Liver (tissue), 9 donors: ENCODE results near the gene NAT16. TPM values are rescaled to one million over a fixed set of nuclear protein-coding genes. Genes with fewer than 3 reads are reported as not detected.

Experiments used
- DNase-seq: peaks from one replicate; pipeline ENCODE4 v3.0.0-alpha.2; 2017; ENCODE audit warnings: low spot score
- H3K27ac ChIP-seq, 2 donors: one replicate each; pipeline ENCODE4 v1.7.0; 2013; ENCODE audit warnings: inconsistent platforms in 2 of 2, low read length in 2 of 2, control low read depth in 1 of 2, low read depth in 1 of 2, mild to moderate bottlenecking in 1 of 2
- H3K27me3 ChIP-seq, 4 donors: one replicate each; pipeline versions ENCODE4 v1.6.1 to v1.7.0; 2013; ENCODE audit warnings: low read length in 3 of 4, inconsistent platforms in 1 of 4, mild to moderate bottlenecking in 1 of 4, moderate library complexity in 1 of 4; ENCODE audit not compliant: control insufficient read depth in 4 of 4, insufficient read depth in 4 of 4
- H3K36me3 ChIP-seq, 4 donors: one replicate each; pipeline versions ENCODE4 v1.6.1 to v1.7.0; 2013; ENCODE audit warnings: low read length in 3 of 4, mild to moderate bottlenecking in 3 of 4, low read depth in 1 of 4, moderate library complexity in 1 of 4; ENCODE audit not compliant: control insufficient read depth in 4 of 4, insufficient read depth in 3 of 4
- H3K4me1 ChIP-seq, 4 donors: one replicate each; pipeline versions ENCODE4 v1.6.1 to v1.7.0; 2013; ENCODE audit warnings: low read length in 3 of 4, mild to moderate bottlenecking in 3 of 4, moderate library complexity in 1 of 4; ENCODE audit not compliant: control insufficient read depth in 4 of 4, insufficient read depth in 4 of 4
- H3K4me3 ChIP-seq, 3 donors: one replicate each; pipeline versions ENCODE4 v1.6.1 to v1.7.0; 2013; ENCODE audit warnings: low read length in 3 of 3, control low read depth in 1 of 3, low read depth in 1 of 3, mild to moderate bottlenecking in 1 of 3
- H3K9ac ChIP-seq, 2 donors: one replicate each; pipeline ENCODE4 v1.7.0; 2013; ENCODE audit warnings: low read length in 2 of 2, mild to moderate bottlenecking in 2 of 2, moderate library complexity in 2 of 2, control low read depth in 1 of 2, low read depth in 1 of 2
- H3K9me3 ChIP-seq, 4 donors: one replicate each; pipeline versions ENCODE4 v1.6.1 to v1.7.0; 2013; ENCODE audit warnings: low read length in 3 of 4; ENCODE audit not compliant: control insufficient read depth in 4 of 4
- FOXA1 ChIP-seq: IDR thresholded peaks from 2 replicates; pipeline ENCODE4 v1.6.1; 2016; ENCODE audit warnings: antibody characterized with exemption
- GABPA ChIP-seq, 2 donors: IDR thresholded peaks in 1 of 2; conservative IDR thresholded peaks in 1 of 2; 2 replicates each; pipeline ENCODE4 v1.6.1; 2016; ENCODE audit warnings: antibody characterized with exemption in 2 of 2, mild to moderate bottlenecking in 1 of 2, moderate library complexity in 1 of 2
- HNF4A ChIP-seq, 2 donors: conservative IDR thresholded peaks; 2 replicates each; pipeline ENCODE4 v1.6.1; 2016; ENCODE audit warnings: antibody characterized with exemption in 2 of 2, mild to moderate bottlenecking in 2 of 2
- HNF4G ChIP-seq: IDR thresholded peaks from 2 replicates; pipeline ENCODE4 v1.6.1; 2016; ENCODE audit warnings: antibody characterized with exemption
- JUND ChIP-seq, 2 donors: IDR thresholded peaks; 2 replicates each; pipeline ENCODE4 v1.6.1; 2016; ENCODE audit warnings: antibody characterized with exemption in 2 of 2
- NR2F2 ChIP-seq: IDR thresholded peaks from 2 replicates; pipeline ENCODE4 v1.6.1; 2016; ENCODE audit warnings: antibody characterized with exemption
- RAD21 ChIP-seq, 2 donors: IDR thresholded peaks; 2 replicates each; pipeline ENCODE4 v1.6.1; 2016; ENCODE audit warnings: antibody characterized with exemption in 2 of 2, mild to moderate bottlenecking in 2 of 2
- RXRA ChIP-seq, 2 donors: IDR thresholded peaks; 2 replicates each; pipeline ENCODE4 v1.6.1; 2017 to 2018; ENCODE audit warnings: antibody characterized with exemption in 2 of 2, mild to moderate bottlenecking in 1 of 2
- SP1 ChIP-seq: IDR thresholded peaks from 2 replicates; pipeline ENCODE4 v1.6.1; 2018; ENCODE audit warnings: antibody characterized with exemption, mild to moderate bottlenecking
- WGBS: extraction: QIAGEN DNeasy Blood & Tissue Kit; methylation state at CpG from one replicate; pipeline ENCODE4 v1.1.7; 2013; 5-methylcytosine and 5-hydroxymethylcytosine counted together
- polyA plus RNA-seq, 2 donors: library from polyadenylated mRNA; stranded (reverse) in 1 of 2; unstranded in 1 of 2; fragments of 200-250 nt in 1 of 2; fragments of >200 nt in 1 of 2; fragmentation: Nextera tagmentation in 1 of 2; extraction: Ambion mirVana in 1 of 2; gene quantifications; one replicate each; pipeline versions ENCODE4 v1.2.1 to v1.2.3, GENCODE V29; 2013 to 2015
- total RNA-seq, 2 donors: library from RNA; depleted of rRNA; stranded (reverse); fragments of >200 nt; gene quantifications; one replicate each; pipeline ENCODE4 v1.2.3, GENCODE V29; 2014
- TF ChIP-seq, protein P1 (sequence below): IDR thresholded peaks from 2 replicates; pipeline ENCODE4 v1.6.1; 2016; ENCODE audit warnings: antibody characterized with exemption
- TF ChIP-seq, protein P2 (sequence below): IDR thresholded peaks from 2 replicates; pipeline ENCODE4 v1.6.1; 2016; ENCODE audit warnings: antibody characterized with exemption
- TF ChIP-seq, protein P3 (sequence below): IDR thresholded peaks from 2 replicates; pipeline ENCODE4 v1.6.1; 2016; ENCODE audit warnings: antibody characterized with exemption, mild to moderate bottlenecking
- TF ChIP-seq, protein P4 (sequence below): fragments of 150-350 bp; IDR thresholded peaks from 2 replicates; pipeline ENCODE4 v1.5.1; 2017; ENCODE audit warnings: improper control_type of control experiment, low read depth, low read length; ENCODE audit not compliant: missing input control
- TF ChIP-seq, protein P5 (sequence below): IDR thresholded peaks from 2 replicates; pipeline ENCODE4 v1.6.1; 2016; ENCODE audit warnings: antibody characterized with exemption
- donor health status: healthy.
- donor health status: healthy.
- donor health status: healthy.
- donor health status: healthy.
- donor health status: healthy.

The NAT16 gene
- total and polyA plus RNA-seq, 4 donors: not detected

DNA sequence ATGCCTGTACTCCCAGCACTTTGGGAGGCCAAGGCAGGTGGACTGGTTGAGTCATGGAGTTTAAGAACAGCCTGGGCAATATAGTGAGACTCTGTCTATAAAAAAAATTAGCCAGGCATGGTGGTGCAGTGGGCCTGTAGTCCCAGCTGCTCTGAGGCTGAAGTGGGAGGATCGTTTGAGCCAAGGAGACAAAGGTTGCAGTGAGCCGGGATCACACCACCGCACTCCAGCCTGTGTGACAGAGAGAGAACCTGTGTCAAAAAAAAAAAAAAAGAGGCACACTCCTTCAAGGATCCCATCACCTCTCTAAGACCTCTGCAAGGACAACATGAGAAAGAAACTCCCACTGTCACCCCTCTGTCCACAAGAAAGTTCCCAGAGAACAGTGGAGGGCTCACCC, 4.4 kb downstream of the NAT16 start:
- Histone ChIP-seq H3K27me3 (peaks cover 6 to 17% (median 12%) of the 10 kb centered on the region in 4 donors), H3K9me3 (no peaks in the 10 kb centered on the region), H3K27ac (no peak overlapping the region), H3K9ac (no peak overlapping the region), H3K36me3 (no peaks in the 10 kb centered on the region), H3K4me3 (no peak overlapping the region), H3K4me1 (peaks cover 11 to 28% (median 12%) of the 10 kb centered on the region in 4 donors)
- WGBS: 19% methylated on average over 3 of the region's 3 CpGs
- DNase-seq: no peak
- TF ChIP-seq JUND (IDR thresholded peaks at IDR 0.05) (no peak), FOXA1 (no peak), HNF4G (no peak), NR2F2 (no peak)
- TF ChIP-seq, protein P1, sequence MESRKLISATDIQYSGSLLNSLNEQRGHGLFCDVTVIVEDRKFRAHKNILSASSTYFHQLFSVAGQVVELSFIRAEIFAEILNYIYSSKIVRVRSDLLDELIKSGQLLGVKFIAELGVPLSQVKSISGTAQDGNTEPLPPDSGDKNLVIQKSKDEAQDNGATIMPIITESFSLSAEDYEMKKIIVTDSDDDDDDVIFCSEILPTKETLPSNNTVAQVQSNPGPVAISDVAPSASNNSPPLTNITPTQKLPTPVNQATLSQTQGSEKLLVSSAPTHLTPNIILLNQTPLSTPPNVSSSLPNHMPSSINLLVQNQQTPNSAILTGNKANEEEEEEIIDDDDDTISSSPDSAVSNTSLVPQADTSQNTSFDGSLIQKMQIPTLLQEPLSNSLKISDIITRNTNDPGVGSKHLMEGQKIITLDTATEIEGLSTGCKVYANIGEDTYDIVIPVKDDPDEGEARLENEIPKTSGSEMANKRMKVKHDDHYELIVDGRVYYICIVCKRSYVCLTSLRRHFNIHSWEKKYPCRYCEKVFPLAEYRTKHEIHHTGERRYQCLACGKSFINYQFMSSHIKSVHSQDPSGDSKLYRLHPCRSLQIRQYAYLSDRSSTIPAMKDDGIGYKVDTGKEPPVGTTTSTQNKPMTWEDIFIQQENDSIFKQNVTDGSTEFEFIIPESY: no peak
- TF ChIP-seq, protein P2, sequence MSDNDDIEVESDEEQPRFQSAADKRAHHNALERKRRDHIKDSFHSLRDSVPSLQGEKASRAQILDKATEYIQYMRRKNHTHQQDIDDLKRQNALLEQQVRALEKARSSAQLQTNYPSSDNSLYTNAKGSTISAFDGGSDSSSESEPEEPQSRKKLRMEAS: no peak

DNA sequence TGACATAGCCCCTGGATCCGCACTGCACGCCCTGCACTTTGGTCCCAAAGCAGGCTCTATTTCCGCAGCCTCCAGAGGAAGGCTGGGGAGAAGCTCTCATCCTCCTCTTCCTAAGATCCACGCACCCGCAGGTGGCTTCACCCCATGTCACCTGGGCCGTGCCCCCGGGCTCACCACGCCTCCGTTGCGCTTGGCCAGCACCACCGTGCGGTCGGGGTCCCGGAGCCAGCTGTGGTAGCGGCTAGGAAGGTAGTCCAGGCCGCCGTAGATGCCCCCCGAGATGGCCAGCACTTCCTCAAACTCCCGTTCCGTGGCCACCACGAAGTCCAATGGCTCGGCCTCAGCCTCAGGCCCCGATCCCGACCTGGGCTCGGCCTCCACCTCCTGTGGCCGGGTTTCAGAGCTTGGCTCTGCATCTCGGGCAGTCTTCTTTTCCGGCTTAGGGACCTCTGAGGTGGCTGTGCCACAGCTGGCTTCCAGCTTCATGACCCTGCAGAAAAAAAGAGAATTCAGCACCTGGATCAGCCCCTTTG, 5.7 kb downstream of the NAT16 start:
- H3K4me1 ChIP-seq: peaks cover 8 to 31% (median 16%) of the 10 kb centered on the region in 4 donors

More for the DNA sequence above, 5.7 kb downstream of the NAT16 start:
- WGBS: 22% methylated on average over 28 of the region's 28 CpGs
- H3K27me3 ChIP-seq: peaks cover 6 to 15% (median 12%) of the 10 kb centered on the region in 4 donors
- DNase-seq: no peak
- no peak overlapping the region for H3K4me3 ChIP-seq
- H3K27ac ChIP-seq: no peak overlapping the region
- no peak overlapping the region for H3K9ac ChIP-seq
- H3K36me3 ChIP-seq: no peaks in the 10 kb centered on the region
- no peak for TF ChIP-seq HNF4A (conservative IDR thresholded peaks at IDR 0.05)
- TF ChIP-seq JUND (IDR thresholded peaks at IDR 0.05): no peak
- no peak for TF ChIP-seq SP1
- TF ChIP-seq NR2F2: no peak
- TF ChIP-seq, protein P3, sequence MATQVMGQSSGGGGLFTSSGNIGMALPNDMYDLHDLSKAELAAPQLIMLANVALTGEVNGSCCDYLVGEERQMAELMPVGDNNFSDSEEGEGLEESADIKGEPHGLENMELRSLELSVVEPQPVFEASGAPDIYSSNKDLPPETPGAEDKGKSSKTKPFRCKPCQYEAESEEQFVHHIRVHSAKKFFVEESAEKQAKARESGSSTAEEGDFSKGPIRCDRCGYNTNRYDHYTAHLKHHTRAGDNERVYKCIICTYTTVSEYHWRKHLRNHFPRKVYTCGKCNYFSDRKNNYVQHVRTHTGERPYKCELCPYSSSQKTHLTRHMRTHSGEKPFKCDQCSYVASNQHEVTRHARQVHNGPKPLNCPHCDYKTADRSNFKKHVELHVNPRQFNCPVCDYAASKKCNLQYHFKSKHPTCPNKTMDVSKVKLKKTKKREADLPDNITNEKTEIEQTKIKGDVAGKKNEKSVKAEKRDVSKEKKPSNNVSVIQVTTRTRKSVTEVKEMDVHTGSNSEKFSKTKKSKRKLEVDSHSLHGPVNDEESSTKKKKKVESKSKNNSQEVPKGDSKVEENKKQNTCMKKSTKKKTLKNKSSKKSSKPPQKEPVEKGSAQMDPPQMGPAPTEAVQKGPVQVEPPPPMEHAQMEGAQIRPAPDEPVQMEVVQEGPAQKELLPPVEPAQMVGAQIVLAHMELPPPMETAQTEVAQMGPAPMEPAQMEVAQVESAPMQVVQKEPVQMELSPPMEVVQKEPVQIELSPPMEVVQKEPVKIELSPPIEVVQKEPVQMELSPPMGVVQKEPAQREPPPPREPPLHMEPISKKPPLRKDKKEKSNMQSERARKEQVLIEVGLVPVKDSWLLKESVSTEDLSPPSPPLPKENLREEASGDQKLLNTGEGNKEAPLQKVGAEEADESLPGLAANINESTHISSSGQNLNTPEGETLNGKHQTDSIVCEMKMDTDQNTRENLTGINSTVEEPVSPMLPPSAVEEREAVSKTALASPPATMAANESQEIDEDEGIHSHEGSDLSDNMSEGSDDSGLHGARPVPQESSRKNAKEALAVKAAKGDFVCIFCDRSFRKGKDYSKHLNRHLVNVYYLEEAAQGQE: no peak
- no peak for TF ChIP-seq RAD21 (IDR thresholded peaks at IDR 0.05)
- no peak for TF ChIP-seq RXRA (IDR thresholded peaks at IDR 0.05)
- TF ChIP-seq, protein P4, sequence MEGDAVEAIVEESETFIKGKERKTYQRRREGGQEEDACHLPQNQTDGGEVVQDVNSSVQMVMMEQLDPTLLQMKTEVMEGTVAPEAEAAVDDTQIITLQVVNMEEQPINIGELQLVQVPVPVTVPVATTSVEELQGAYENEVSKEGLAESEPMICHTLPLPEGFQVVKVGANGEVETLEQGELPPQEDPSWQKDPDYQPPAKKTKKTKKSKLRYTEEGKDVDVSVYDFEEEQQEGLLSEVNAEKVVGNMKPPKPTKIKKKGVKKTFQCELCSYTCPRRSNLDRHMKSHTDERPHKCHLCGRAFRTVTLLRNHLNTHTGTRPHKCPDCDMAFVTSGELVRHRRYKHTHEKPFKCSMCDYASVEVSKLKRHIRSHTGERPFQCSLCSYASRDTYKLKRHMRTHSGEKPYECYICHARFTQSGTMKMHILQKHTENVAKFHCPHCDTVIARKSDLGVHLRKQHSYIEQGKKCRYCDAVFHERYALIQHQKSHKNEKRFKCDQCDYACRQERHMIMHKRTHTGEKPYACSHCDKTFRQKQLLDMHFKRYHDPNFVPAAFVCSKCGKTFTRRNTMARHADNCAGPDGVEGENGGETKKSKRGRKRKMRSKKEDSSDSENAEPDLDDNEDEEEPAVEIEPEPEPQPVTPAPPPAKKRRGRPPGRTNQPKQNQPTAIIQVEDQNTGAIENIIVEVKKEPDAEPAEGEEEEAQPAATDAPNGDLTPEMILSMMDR: no peak
- TF ChIP-seq, protein P5, sequence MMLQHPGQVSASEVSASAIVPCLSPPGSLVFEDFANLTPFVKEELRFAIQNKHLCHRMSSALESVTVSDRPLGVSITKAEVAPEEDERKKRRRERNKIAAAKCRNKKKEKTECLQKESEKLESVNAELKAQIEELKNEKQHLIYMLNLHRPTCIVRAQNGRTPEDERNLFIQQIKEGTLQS: no peak
- TF ChIP-seq, protein P1: no peak
- TF ChIP-seq GABPA (IDR thresholded peaks at IDR 0.05 in 1 of 2, conservative IDR thresholded peaks at IDR 0.05 in 1 of 2): no peak
- no peaks in the 10 kb centered on the region for H3K9me3 ChIP-seq
